Prostate gland (tissue), 2 donors: ENCODE measurements around the gene METAP2. TPM values are rescaled to one million over a fixed set of nuclear protein-coding genes. Genes with fewer than 3 reads are reported as not detected.
A peak's percentile ranks its signal among the peaks of the same experiment; 100 is the strongest.

ENCODE experiments used
- DNase-seq: peaks from one replicate; pipeline ENCODE4 v3.0.0-alpha.2; 2019; ENCODE audit warnings: low spot score
- H3K27ac ChIP-seq, 2 donors: fragments of 200-600 bp; sonication (generic); 2 replicates each; pipeline ENCODE4 v1.5.1; 2017 to 2019
- H3K27me3 ChIP-seq: fragments of 200-600 bp; sonication (generic); replicated peaks from 2 replicates; pipeline ENCODE4 v1.5.1; 2019; ENCODE audit not compliant: insufficient read depth
- H3K36me3 ChIP-seq, 2 donors: fragments of 200-600 bp; sonication (generic); 1 replicate in 1 of 2; 2 replicates in 1 of 2; pipeline versions ENCODE4 v1.5.1 to v1.8.1; 2017 to 2019
- H3K4me1 ChIP-seq: fragments of 200-600 bp; sonication (generic); replicated peaks from 2 replicates; pipeline ENCODE4 v1.5.1; 2019
- H3K4me3 ChIP-seq, 2 donors: fragments of 200-600 bp; sonication (generic); 2 replicates each; pipeline ENCODE4 v1.5.1; 2017 to 2019
- H3K9me3 ChIP-seq: fragments of 200-600 bp; sonication (generic); 2 replicates; pipeline ENCODE4 v1.5.1; 2017
- POLR2A ChIP-seq: fragments of 450-650 bp; IDR thresholded peaks from one replicate; pipeline ENCODE4 v1.6.1; 2016; ENCODE audit warnings: antibody characterized with exemption, mild to moderate bottlenecking
- POLR2AphosphoS5 ChIP-seq: sonication (generic); formaldehyde crosslinking; IDR thresholded peaks from one replicate; pipeline ENCODE4 v1.6.1; 2017; ENCODE audit warnings: antibody characterized with exemption
- WGBS: methylation state at CpG from one replicate; pipeline ENCODE4 v1.1.5; 2018; 5-methylcytosine and 5-hydroxymethylcytosine counted together
- intact Hi-C: fragments of 100-400 bp; cut with DNase I; formaldehyde crosslinking; loops from one replicate; pipeline ENCODE4 v1.14.2; 2022
- total RNA-seq, 2 donors: library from RNA; depleted of rRNA; stranded (reverse); fragments of >200 nt; gene quantifications; one replicate each; pipeline ENCODE4 v1.1.0, GENCODE V29; 2016
- TF ChIP-seq, protein P1 (sequence below), 4 experiments: fragments of 200-600 bp in 2 of 4; fragments of 450-650 bp in 2 of 4; sonication (generic) in 2 of 4; IDR thresholded peaks; 1 replicate in 3 of 4; 2 replicates in 1 of 4; pipeline ENCODE4 v1.5.1; 2016 to 2019; ENCODE audit warnings: antibody characterized with exemption in 4 of 4, mild to moderate bottlenecking in 2 of 4, moderate library complexity in 2 of 4

The METAP2 gene
- total RNA-seq, 2 donors from 2014 or later = 46.4 to 61.7 TPM

GRCh38 chr12:95546491-95546813 is 72.5 kb downstream of the METAP2 start:
- Histone ChIP-seq H3K27me3 (no peaks in the 10 kb centered on the region), H3K9me3 (no peaks in the 10 kb centered on the region), H3K27ac (no peak overlapping the region), H3K4me3 (no peak overlapping the region), H3K4me1 (no peaks in the 10 kb centered on the region), H3K36me3 (no peaks in the 10 kb centered on the region)
- 75% methylated on average over 9 of the region's 9 CpGs for WGBS
- intact Hi-C loops = no loop called here
- TF ChIP-seq POLR2AphosphoS5 = no peak
- no peak for TF ChIP-seq POLR2A
- TF ChIP-seq, protein P1, sequence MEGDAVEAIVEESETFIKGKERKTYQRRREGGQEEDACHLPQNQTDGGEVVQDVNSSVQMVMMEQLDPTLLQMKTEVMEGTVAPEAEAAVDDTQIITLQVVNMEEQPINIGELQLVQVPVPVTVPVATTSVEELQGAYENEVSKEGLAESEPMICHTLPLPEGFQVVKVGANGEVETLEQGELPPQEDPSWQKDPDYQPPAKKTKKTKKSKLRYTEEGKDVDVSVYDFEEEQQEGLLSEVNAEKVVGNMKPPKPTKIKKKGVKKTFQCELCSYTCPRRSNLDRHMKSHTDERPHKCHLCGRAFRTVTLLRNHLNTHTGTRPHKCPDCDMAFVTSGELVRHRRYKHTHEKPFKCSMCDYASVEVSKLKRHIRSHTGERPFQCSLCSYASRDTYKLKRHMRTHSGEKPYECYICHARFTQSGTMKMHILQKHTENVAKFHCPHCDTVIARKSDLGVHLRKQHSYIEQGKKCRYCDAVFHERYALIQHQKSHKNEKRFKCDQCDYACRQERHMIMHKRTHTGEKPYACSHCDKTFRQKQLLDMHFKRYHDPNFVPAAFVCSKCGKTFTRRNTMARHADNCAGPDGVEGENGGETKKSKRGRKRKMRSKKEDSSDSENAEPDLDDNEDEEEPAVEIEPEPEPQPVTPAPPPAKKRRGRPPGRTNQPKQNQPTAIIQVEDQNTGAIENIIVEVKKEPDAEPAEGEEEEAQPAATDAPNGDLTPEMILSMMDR (IDR thresholded peaks at IDR 0.05) = no peak
- DNase-seq = no peak

- intact Hi-C loops = no loop called here
- Histone ChIP-seq H3K27ac (peak overlapping the region in 1 of 2 donors; percentile 50), H3K36me3 (no peaks in the 10 kb centered on the region), H3K4me3 (peak overlapping the region; percentile 60 to 70), H3K9me3 (no peaks in the 10 kb centered on the region), H3K4me1 (no peaks in the 10 kb centered on the region), H3K27me3 (no peaks in the 10 kb centered on the region)
- DNase-seq = no peak
- 38% methylated on average over 9 of the region's 9 CpGs for WGBS
- TF ChIP-seq POLR2AphosphoS5 (no peak), POLR2A (no peak)
- TF ChIP-seq, protein P1 (IDR thresholded peaks at IDR 0.05) = no peak
Measured at GRCh38 chr12:95547522-95548055, 73.6 kb downstream of the METAP2 start.

DNA sequence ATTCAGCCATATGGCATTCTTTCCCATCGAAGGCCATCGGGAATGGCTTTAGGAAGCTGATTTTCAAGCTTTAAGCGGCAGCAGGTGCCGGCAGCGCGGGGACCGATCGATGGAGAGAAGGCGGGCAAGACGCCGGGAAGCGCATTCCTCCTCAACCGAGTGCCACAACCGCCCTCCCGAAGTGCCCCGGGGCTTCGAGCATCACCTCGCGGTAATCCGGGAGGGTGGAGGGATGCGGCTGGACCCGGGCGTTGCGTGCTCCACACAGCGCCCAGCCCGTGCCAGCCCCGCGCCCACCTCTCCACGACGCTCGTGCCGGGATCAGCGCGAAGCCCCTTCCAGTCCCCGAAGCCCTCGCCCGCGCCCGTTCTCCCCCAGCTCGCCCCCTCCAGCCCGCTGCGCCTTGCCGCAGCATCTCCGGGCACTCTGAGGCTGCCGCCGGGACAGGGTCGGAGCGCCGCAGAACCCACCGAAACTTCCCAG is 74.1 kb downstream of the METAP2 start:
- H3K27ac ChIP-seq = peak overlapping the region; percentile 50 to 69
- 2% methylated on average over 42 of the region's 50 CpGs for WGBS
- H3K4me1 ChIP-seq = no peaks in the 10 kb centered on the region
- peak overlapping the region; percentile 60 to 70 for H3K4me3 ChIP-seq
- H3K9me3 ChIP-seq = no peaks in the 10 kb centered on the region
- no peaks in the 10 kb centered on the region for H3K36me3 ChIP-seq
- H3K27me3 ChIP-seq = no peaks in the 10 kb centered on the region
- intact Hi-C loops = no loop called here
- DNase-seq = peak; percentile 9
- TF ChIP-seq POLR2A (no peak), POLR2AphosphoS5 (no peak)
- TF ChIP-seq, protein P1 (IDR thresholded peaks at IDR 0.05) = no peak

- H3K27ac ChIP-seq = peak overlapping the region; percentile 50 to 69
- WGBS = 9% methylated on average over 51 of the region's 98 CpGs
- no peaks in the 10 kb centered on the region for H3K36me3 ChIP-seq
- no peaks in the 10 kb centered on the region for H3K27me3 ChIP-seq
- intact Hi-C loops = no loop called here
- H3K4me1 ChIP-seq = no peaks in the 10 kb centered on the region
- TF ChIP-seq POLR2A = peak; percentile 77
- TF ChIP-seq POLR2AphosphoS5 = no peak
- peak overlapping the region; percentile 60 to 70 for H3K4me3 ChIP-seq
- DNase-seq = peak; percentile 43
- no peaks in the 10 kb centered on the region for H3K9me3 ChIP-seq
Measured at GRCh38 chr12:95548539-95549391, 74.8 kb downstream of the METAP2 start.

DNA sequence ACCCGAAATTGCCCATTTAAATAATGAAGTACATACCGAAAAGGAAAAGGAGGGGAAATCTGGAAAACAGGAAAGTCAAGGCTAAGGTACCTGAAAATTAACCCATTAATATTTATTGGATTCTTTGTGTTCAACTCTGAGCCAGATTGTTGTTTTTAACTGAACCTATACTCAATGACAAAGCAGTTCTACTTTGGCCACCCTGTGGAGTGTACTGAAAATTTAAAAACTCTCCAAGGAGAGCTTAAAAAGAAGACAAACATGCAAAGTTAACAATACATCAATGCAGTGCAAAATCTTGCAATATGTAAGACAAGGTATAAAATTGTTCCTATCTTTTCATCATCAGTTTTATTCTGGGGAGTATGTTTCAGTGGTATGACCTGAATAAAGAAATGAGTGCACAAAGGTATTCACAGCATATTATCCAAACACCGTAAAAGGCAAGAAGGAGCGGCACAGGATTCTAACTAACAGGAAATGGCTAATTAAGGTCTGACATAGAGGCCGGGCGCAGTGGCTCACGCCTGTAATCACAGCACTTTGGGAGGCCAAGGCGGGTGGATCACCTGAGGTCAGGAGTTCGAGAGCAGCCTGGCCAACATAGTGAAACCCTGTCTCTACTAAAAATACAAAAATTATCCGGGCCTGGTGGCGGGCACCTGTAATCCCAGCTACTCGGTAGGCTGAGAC is 75.6 kb downstream of the METAP2 start:
- no peak for DNase-seq
- Histone ChIP-seq H3K9me3 (no peaks in the 10 kb centered on the region), H3K27ac (no peak overlapping the region), H3K36me3 (no peaks in the 10 kb centered on the region), H3K4me1 (no peaks in the 10 kb centered on the region), H3K27me3 (no peaks in the 10 kb centered on the region), H3K4me3 (peak overlapping the region in 1 of 2 donors; percentile 60)
- 75% methylated on average over 12 of the region's 12 CpGs for WGBS
- TF ChIP-seq POLR2A = no peak
- TF ChIP-seq, protein P1 (IDR thresholded peaks at IDR 0.05) = peak in 1 of 4 experiments; percentile 5
- intact Hi-C loops = no loop called here
